ENCODE measurements around the gene MYG1. TPM values are rescaled to one million over a fixed set of nuclear protein-coding genes. Genes with fewer than 3 reads are reported as not detected.

The MYG1 gene
- total RNA-seq, 1 experiment from 2014 or later: 104 TPM

DNA sequence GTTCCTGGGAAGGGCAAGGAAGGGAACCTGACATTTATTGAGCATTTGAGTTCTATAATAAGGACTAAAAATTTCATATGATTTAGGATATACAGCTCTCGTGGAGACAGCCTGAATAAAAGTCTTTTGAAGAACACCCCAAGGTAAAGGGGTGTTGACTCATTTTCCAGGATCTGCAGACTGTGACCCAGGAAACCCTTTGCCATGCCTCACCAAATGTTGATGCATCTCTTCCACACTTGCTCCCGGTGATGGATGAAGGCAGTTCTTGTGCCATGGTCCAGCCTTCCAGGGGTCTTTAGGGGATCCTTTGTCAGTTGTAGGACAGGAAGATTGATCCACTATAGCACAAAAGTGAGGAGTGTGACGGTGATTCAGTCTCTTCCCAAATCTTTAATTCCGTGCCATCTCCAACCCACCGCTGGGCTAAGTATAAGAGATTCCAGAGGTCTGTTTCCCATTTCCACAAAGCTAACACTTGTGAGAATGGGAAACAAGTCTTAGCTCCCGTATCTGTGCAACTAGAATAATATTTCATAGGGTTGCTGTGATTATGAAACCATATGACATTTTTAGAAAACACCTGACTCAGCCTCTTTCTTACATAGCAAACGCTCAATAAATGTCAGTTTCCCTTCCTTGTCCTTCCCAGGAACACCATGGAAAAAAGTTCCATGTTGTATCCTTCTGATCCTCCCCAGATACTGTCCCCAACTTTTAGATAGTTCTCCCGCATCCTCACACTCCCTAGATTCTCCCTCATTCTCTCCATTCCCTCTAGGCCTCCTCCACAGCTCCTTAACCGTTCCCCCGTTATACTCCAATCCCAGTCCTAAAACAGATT is 21.1 kb downstream of the MYG1 start (continued):
- no peak for TF ChIP-seq REST (IDR thresholded peaks at IDR 0.05; ENCODE audit: low read depth)

GRCh38 chr12:53324113-53324778 is 24.8 kb downstream of the MYG1 start:
- CTCF ChIA-PET: interaction anchor here (0.7 to 1.7 kb wide), 10 partner anchors 20 to 184 kb away, joined by 3 to 7 read pairs (median 4); partner anchors contain the start of genes MAP3K12 and TARBP2
- no peak for ATAC-seq

More at GRCh38 chr12:53324113-53324778, 24.8 kb downstream of the MYG1 start:
- POLR2A ChIA-PET: interaction anchor here (1.0 to 2.1 kb wide), 4 partner anchors 55 to 177 kb away, joined by 4 to 6 read pairs (median 5); partner anchors contain the start of genes PRR13, SP1 and TARBP2
- no peak for DNase-seq (ENCODE audit: low read depth, low spot score)
- TF ChIP-seq POLR2A (IDR thresholded peaks at IDR 0.05; ENCODE audit: borderline replicate concordance, extremely low read depth, insufficient read depth, insufficient read length) (no peak), EGR1 (IDR thresholded peaks at IDR 0.05; ENCODE audit: low read depth) (no peak), TCF7L2 (IDR thresholded peaks at IDR 0.05; ENCODE audit: borderline replicate concordance, extremely low read depth, insufficient read depth, insufficient read length) (peak; percentile 24), SRF (IDR thresholded peaks at IDR 0.05; ENCODE audit: low read depth) (no peak), REST (IDR thresholded peaks at IDR 0.05; ENCODE audit: low read depth) (no peak), CBX3 (IDR thresholded peaks at IDR 0.05; ENCODE audit: low read depth) (no peak), RAD21 (IDR thresholded peaks at IDR 0.05; ENCODE audit: low read depth) (no peak), ELF1 (IDR thresholded peaks at IDR 0.05; ENCODE audit: borderline replicate concordance, low read depth) (no peak)
- Histone ChIP-seq H3K9me3 (ENCODE audit: control insufficient read depth in 1 of 2, insufficient read depth in 1 of 2, low read depth in 1 of 2, low read length in 2 of 2) (no peaks in the 10 kb centered on the region), H4K20me1 (ENCODE audit: insufficient read depth) (no peaks in the 10 kb centered on the region), H3K27me3 (ENCODE audit: insufficient read depth, low read length) (no peaks in the 10 kb centered on the region), H3K4me1 (ENCODE audit: control insufficient read depth in 1 of 2, insufficient read depth in 2 of 2, low read length in 2 of 2) (peaks cover 25 to 54% of the 10 kb centered on the region in 2 experiments), H3K9ac (ENCODE audit: low read length) (peak overlapping the region; percentile 79), H2AFZ (ENCODE audit: low read depth, low read length, poor library complexity, severe bottlenecking) (peak overlapping the region; percentile 13), H3K9me2 (ENCODE audit: insufficient read depth) (no peaks in the 10 kb centered on the region), H3K79me2 (ENCODE audit: insufficient read depth, low read length) (peaks cover 10% of the 10 kb centered on the region; the same call in 1 of the 2 replicates), H3K36me3 (ENCODE audit: control insufficient read depth in 1 of 2, insufficient read depth in 2 of 2, low read length in 2 of 2) (no peaks in the 10 kb centered on the region), H3K4me2 (ENCODE audit: low read length) (peak overlapping the region; percentile 89), H3K27ac (ENCODE audit: low read depth, low read length) (peak overlapping the region; percentile 79), H3K4me3 (replicated peaks in 1 of 2; ENCODE audit: low read depth in 1 of 2, low read length in 2 of 2) (peak overlapping the region; percentile 56 to 61)
- intact Hi-C loops (cut with micrococcal nuclease): loop anchor here (1.0 to 10.0 kb wide), 3 partner anchors 57 to 351 kb away; partner anchors contain the start of genes ATP5MC2 and SP1
- RAD21 ChIA-PET (ENCODE audit: low non-redundant PET in 1 of 2, low total read pairs in 2 of 2, uncharacterized antibody in 2 of 2, unreplicated experiment in 2 of 2): interaction anchor here in 1 of 2 experiments (1.0 kb wide), 2 partner anchors 21 to 24 kb away, joined by 3 to 4 read pairs; no protein-coding TSS in a partner anchor
- BruUV-seq (replicated peaks): no TSS peak
